ENCODE results near the gene TPRG1. TPM values are rescaled to one million over a fixed set of nuclear protein-coding genes. Genes with fewer than 3 reads are reported as not detected.

The TPRG1 gene
- total and polyA plus RNA-seq, 2 experiments from 2014 or later: 0.43 TPM; not detected in 1

DNA sequence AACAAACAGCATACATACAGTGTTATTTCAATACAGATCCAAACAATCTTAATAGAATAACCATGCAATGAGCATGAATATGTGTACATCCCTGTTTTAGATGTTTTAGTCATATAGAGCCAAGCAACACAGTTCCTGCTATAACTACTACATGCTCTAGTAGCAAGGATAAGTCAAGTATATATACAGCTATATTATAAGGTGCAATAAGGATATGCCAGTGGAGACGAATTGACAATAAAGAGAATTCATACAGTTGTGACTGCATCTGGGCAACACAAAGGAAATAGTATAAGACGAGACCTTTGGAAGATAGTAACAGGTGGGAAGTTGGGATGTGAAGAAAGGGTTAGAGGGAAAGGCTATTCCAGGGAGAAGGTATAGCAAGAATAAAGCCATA is 103.4 kb downstream of the TPRG1 start:
- no peak overlapping the region for H3K4me3 ChIP-seq
- no peaks in the 10 kb centered on the region for H3K36me3 ChIP-seq (replicated peaks; ENCODE audit: insufficient read depth, low read depth)
- H3K4me1 ChIP-seq (ENCODE audit: insufficient read depth): peaks cover 4% of the 10 kb centered on the region
- no peak for DNase-seq (ENCODE audit: low spot score)
- H2AFZ ChIP-seq: no peak overlapping the region
- H3K27me3 ChIP-seq: no peaks in the 10 kb centered on the region
- no peaks in the 10 kb centered on the region for H3K9me3 ChIP-seq (ENCODE audit: low read depth)
- no peak overlapping the region for H3K27ac ChIP-seq
- H3K9me2 ChIP-seq (replicated peaks; ENCODE audit: insufficient read depth): no peaks in the 10 kb centered on the region
- no peak overlapping the region for H3K4me2 ChIP-seq
- H4K20me1 ChIP-seq (ENCODE audit: insufficient read depth, poor library complexity, severe bottlenecking): no peaks in the 10 kb centered on the region
- 98% methylated on average over 2 of the region's 2 CpGs for WGBS (ENCODE audit: low lambda C conversion rate, missing lambda C conversion rate)
- H3K79me2 ChIP-seq: no peaks in the 10 kb centered on the region
- TF ChIP-seq, protein P1, sequence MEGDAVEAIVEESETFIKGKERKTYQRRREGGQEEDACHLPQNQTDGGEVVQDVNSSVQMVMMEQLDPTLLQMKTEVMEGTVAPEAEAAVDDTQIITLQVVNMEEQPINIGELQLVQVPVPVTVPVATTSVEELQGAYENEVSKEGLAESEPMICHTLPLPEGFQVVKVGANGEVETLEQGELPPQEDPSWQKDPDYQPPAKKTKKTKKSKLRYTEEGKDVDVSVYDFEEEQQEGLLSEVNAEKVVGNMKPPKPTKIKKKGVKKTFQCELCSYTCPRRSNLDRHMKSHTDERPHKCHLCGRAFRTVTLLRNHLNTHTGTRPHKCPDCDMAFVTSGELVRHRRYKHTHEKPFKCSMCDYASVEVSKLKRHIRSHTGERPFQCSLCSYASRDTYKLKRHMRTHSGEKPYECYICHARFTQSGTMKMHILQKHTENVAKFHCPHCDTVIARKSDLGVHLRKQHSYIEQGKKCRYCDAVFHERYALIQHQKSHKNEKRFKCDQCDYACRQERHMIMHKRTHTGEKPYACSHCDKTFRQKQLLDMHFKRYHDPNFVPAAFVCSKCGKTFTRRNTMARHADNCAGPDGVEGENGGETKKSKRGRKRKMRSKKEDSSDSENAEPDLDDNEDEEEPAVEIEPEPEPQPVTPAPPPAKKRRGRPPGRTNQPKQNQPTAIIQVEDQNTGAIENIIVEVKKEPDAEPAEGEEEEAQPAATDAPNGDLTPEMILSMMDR (IDR thresholded peaks at IDR 0.05; ENCODE audit: poor library complexity): no peak
- TF ChIP-seq EZH2phosphoT487 (IDR thresholded peaks at IDR 0.05; ENCODE audit: low read depth, severe bottlenecking, unreplicated experiment): no peak
- TF ChIP-seq EZH2 (IDR thresholded peaks at IDR 0.05; ENCODE audit: borderline replicate concordance): no peak

DNA sequence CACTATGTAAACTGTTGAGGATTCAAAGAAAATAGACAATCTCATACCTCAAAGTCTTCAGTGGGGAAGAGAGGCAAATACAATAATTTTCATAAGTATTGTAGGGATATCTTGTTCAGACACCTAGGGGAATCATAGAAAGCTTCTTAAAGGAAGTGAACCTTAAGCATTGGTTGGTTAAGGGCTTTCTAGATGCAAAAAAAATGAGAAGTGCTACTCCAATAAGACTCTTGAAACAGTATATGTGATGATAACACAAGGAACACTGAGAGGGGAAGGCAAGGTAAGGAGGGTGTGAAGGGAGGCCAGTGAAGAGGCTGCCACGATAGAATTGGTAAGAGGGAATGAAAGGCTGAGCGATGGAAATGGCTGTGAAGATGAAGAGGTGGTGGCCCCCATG is 104.1 kb downstream of the TPRG1 start:
- no peak for DNase-seq (ENCODE audit: low spot score)
- Histone ChIP-seq H4K20me1 (ENCODE audit: insufficient read depth, poor library complexity, severe bottlenecking) (no peaks in the 10 kb centered on the region), H3K4me3 (no peak overlapping the region), H3K36me3 (replicated peaks; ENCODE audit: insufficient read depth, low read depth) (no peaks in the 10 kb centered on the region), H2AFZ (no peak overlapping the region), H3K27me3 (no peaks in the 10 kb centered on the region), H3K9me3 (ENCODE audit: low read depth) (no peaks in the 10 kb centered on the region), H3K79me2 (no peaks in the 10 kb centered on the region), H3K4me1 (ENCODE audit: insufficient read depth) (peaks cover 4% of the 10 kb centered on the region), H3K27ac (no peak overlapping the region), H3K9me2 (replicated peaks; ENCODE audit: insufficient read depth) (no peaks in the 10 kb centered on the region), H3K4me2 (no peak overlapping the region)
- WGBS (ENCODE audit: low lambda C conversion rate, missing lambda C conversion rate): 94% methylated on average over 2 of the region's 2 CpGs
- TF ChIP-seq, protein P1 (IDR thresholded peaks at IDR 0.05; ENCODE audit: poor library complexity): no peak
- TF ChIP-seq EZH2phosphoT487 (IDR thresholded peaks at IDR 0.05; ENCODE audit: low read depth, severe bottlenecking, unreplicated experiment): no peak
- no peak for TF ChIP-seq EZH2 (IDR thresholded peaks at IDR 0.05; ENCODE audit: borderline replicate concordance)

DNA sequence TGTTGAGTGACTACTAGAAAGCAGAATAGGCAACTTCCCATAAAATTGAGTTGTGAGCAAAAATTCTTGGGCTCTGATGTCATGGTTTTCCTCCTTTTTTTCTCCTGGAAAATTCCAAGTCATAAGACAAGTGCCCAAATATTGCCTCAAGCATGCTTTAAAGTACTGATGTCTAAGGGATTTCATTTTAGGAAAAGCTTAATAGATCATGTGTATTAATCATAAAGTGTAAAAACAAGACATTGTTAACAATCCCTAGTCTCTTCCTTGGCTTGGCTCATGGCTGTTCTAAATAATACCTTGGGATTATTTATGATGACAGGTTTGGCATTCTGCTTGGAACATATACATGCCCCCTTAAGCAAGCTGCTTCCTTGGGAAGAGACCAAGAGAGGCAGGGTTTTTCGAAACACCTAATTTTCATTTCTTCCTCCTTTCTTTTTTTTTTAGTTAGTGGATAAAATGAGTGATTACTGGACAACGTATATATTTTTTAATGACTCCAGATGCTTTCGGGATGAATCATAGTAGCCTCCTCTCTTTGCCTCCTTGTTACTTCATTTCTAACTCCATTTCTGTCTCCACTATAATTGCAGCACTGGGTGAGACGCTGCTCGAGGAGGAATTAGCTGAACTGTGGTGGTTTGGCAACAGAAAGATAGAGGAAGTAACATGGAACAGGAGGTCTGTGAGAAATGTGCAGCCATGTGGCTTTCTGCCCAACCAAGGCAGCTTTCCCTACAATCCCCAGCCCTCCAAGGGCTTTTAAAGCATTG is 104.9 kb downstream of the TPRG1 start:
- no peaks in the 10 kb centered on the region for H3K27me3 ChIP-seq
- H3K4me1 ChIP-seq (ENCODE audit: insufficient read depth): peaks cover 4% of the 10 kb centered on the region
- H3K4me3 ChIP-seq: no peak overlapping the region
- H3K79me2 ChIP-seq: no peaks in the 10 kb centered on the region
- peak overlapping the region; percentile 22 for H3K4me2 ChIP-seq
- 53% methylated on average over 5 of the region's 5 CpGs for WGBS (ENCODE audit: low lambda C conversion rate, missing lambda C conversion rate)
- peak overlapping the region; percentile 22 for H3K27ac ChIP-seq
- DNase-seq (ENCODE audit: low spot score): peak; percentile 37
- H3K9me3 ChIP-seq (ENCODE audit: low read depth): no peaks in the 10 kb centered on the region
- H3K36me3 ChIP-seq (replicated peaks; ENCODE audit: insufficient read depth, low read depth): no peaks in the 10 kb centered on the region
- H2AFZ ChIP-seq: no peak overlapping the region
- H3K9me2 ChIP-seq (replicated peaks; ENCODE audit: insufficient read depth): no peaks in the 10 kb centered on the region
- no peaks in the 10 kb centered on the region for H4K20me1 ChIP-seq (ENCODE audit: insufficient read depth, poor library complexity, severe bottlenecking)
- TF ChIP-seq EZH2phosphoT487 (IDR thresholded peaks at IDR 0.05; ENCODE audit: low read depth, severe bottlenecking, unreplicated experiment) (no peak), EZH2 (IDR thresholded peaks at IDR 0.05; ENCODE audit: borderline replicate concordance) (no peak)
- TF ChIP-seq, protein P1 (IDR thresholded peaks at IDR 0.05; ENCODE audit: poor library complexity): no peak

Data from hepatocyte (in vitro differentiated cells).